Measurements from ENCODE around the gene SHKBP1.
"Not testable (repeated sequence)": the region's sequence is repeated elsewhere in the genome, so short reads cannot be mapped to it uniquely, and the experiment has no call there.

SHKBP1 gene

GRCh38 chr19:40553885-40554857 lies 22.5 kb upstream of the SHKBP1 start:
- intact Hi-C loops (cut with DNase I): no loop called here
- peak in 3 of 10 donors; percentile 63 to 86 (median 84) for DNase-seq

GRCh38 chr19:40555978-40556689 lies 20.5 kb upstream of the SHKBP1 start:
- intact Hi-C loops (cut with DNase I): no loop called here
- DNase-seq: peak in 3 of 10 donors; percentile 42 to 70 (median 58)

- intact Hi-C loops (cut with DNase I): no loop called here
- DNase-seq: peak in 3 of 10 donors; percentile 47 to 83 (median 76)
Measured at GRCh38 chr19:40556953-40557530, 19.6 kb upstream of the SHKBP1 start.

GRCh38 chr19:40559394-40559793 lies 17.3 kb upstream of the SHKBP1 start:
- DNase-seq: peak in 1 of 10 donors; percentile 58
- intact Hi-C loops (cut with DNase I): no loop called here

- intact Hi-C loops (cut with DNase I): no loop called here
- DNase-seq: peak in 3 of 10 donors; percentile 77 to 84 (median 82)
Measured at GRCh38 chr19:40560092-40560507, 16.6 kb upstream of the SHKBP1 start.

GRCh38 chr19:40561947-40562346 lies 14.7 kb upstream of the SHKBP1 start:
- peak in 3 of 10 donors; percentile 25 to 53 (median 29) for DNase-seq
- intact Hi-C loops (cut with DNase I): no loop called here

GRCh38 chr19:40564535-40564934 lies 12.1 kb upstream of the SHKBP1 start:
- peak in 2 of 10 donors; percentile 10 to 11 for DNase-seq
- intact Hi-C loops (cut with DNase I): not testable (repeated sequence)

GRCh38 chr19:40565355-40565754 lies 11.3 kb upstream of the SHKBP1 start:
- intact Hi-C loops (cut with DNase I): loop anchor here (5.0 kb wide), 1 partner anchor 38 kb away; no protein-coding TSS in a partner anchor
- peak in 3 of 10 donors; percentile 74 to 82 (median 76) for DNase-seq

- intact Hi-C loops (cut with DNase I): loop anchor here (5.0 kb wide), 1 partner anchor 39 kb away; no protein-coding TSS in a partner anchor
- DNase-seq: peak in 5 of 10 donors; percentile 41 to 93 (median 84)
Measured at GRCh38 chr19:40565910-40566495, 10.7 kb upstream of the SHKBP1 start.

- intact Hi-C loops (cut with DNase I): loop anchor here (5.0 kb wide), 1 partner anchor 40 kb away; no protein-coding TSS in a partner anchor
Measured at GRCh38 chr19:40567040-40567749, 9.5 kb upstream of the SHKBP1 start.

GRCh38 chr19:40567750-40568494 lies 8.8 kb upstream of the SHKBP1 start:
- intact Hi-C loops (cut with DNase I): loop anchor here (5.0 kb wide), 1 partner anchor 41 kb away; no protein-coding TSS in a partner anchor
- DNase-seq: peak in 3 of 10 donors; percentile 64 to 84 (median 75)

More at GRCh38 chr19:40567040-40567749, 9.5 kb upstream of the SHKBP1 start:
- DNase-seq: peak in 3 of 10 donors; percentile 6 to 33 (median 30)

GRCh38 chr19:40570313-40571004 lies 6.2 kb upstream of the SHKBP1 start:
- intact Hi-C loops (cut with DNase I): no loop called here
- DNase-seq: peak; percentile 90 to 100 (median 96)

GRCh38 chr19:40571005-40571318 lies 5.7 kb upstream of the SHKBP1 start:
- DNase-seq: no peak
- intact Hi-C loops (cut with DNase I): no loop called here

- peak in 1 of 10 donors; percentile 79 for DNase-seq
- intact Hi-C loops (cut with DNase I): no loop called here
Measured at GRCh38 chr19:40571831-40572495, 4.7 kb upstream of the SHKBP1 start.

- intact Hi-C loops (cut with DNase I): no loop called here
Measured at GRCh38 chr19:40575326-40575725, 1.3 kb upstream of the SHKBP1 start.

GRCh38 chr19:40576151-40576584 lies 505 bp upstream of the SHKBP1 start:
- intact Hi-C loops (cut with DNase I): no loop called here
- DNase-seq: no peak

More at GRCh38 chr19:40575326-40575725, 1.3 kb upstream of the SHKBP1 start:
- DNase-seq: no peak

GRCh38 chr19:40578442-40578908 lies 1.8 kb downstream of the SHKBP1 start:
- intact Hi-C loops (cut with DNase I): no loop called here
- DNase-seq: peak in 6 of 10 donors; percentile 40 to 90 (median 56)

All from posterior cingulate gyrus (tissue), 11 donors.